TTC549 (cell line): Measurements from ENCODE around the gene MBOAT1.
"Not testable (repeated sequence)": the region's sequence is repeated elsewhere in the genome, so short reads cannot be mapped to it uniquely, and the experiment has no call there.

Experiments used
- FAIRE-seq: peaks from 2 replicates; lab custom pipeline; 2012; peaks lifted over from hg19 to GRCh38; lab: Jason Lieb, UNC

MBOAT1 gene

DNA sequence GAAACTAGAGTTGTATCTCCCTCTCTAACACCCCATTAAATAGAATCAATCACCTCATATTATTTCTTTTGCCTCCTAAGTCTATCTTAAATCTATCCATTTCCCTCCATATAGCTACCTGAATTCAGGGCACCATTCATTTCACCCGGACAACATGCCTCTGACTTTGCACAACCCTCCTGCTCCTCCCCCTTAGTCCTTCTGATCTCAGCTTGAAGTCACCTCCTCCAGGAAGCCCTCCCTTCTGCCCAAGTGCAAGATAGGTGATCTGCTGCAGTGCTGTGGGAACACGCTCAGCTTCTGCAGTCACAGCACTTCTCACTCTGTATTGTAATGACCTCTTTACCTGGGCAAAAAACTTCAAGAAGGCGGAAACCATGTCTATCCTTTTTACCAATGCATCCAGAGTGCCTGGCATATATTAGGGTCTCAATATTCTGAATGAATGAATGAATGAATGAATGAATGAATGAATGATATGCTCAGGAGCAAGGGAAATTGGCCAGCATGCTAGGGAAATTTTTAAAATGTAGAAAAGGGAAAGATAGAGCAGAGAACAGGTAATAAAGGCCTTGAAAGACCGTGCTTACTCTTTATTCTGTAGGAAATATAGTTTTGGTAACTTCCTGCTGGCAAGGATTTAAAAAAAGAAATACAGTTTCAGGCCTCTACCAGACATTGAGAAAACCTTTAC is 41.7 kb downstream of the MBOAT1 start:
- no peak for FAIRE-seq

DNA sequence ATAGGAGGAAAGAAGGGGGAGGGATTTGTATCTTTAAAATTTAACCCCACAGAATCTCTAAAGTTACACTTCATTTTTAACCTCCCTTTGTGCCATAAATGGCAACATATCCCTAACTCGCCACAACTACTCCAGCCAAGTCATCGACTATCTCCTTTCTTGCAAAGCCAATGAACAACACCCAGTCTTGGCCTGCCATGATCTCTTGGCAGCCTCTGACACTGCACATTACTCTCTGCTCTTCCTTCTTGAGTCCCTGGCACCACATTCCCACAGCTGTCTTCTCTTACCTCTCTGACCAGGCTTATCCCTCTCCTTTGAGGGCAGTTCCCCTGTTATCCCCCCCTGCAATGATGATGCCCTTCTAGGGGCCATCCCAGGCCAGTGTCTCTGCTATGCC is 42.5 kb downstream of the MBOAT1 start:
- no peak for FAIRE-seq

DNA sequence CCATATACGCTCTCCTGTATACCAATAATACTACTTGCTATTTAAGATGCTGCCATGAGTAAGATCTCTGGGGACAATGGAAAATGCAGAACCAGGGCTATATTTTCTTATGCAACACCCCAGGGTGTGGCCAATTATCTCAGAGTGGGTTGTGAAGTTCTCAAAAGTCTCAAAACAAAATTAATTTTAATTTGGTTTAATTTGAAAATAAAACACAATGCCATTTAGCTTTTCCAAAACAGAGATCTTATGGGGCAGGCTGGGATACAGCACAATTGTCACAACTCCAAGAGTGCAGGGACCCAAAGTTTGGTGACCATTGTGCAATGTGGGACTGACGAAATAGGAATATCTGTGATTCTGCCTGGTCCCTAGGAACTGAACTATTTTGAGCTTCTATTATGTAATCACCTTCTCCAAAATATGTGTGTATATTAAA is 43.1 kb downstream of the MBOAT1 start:
- FAIRE-seq: no peak

DNA sequence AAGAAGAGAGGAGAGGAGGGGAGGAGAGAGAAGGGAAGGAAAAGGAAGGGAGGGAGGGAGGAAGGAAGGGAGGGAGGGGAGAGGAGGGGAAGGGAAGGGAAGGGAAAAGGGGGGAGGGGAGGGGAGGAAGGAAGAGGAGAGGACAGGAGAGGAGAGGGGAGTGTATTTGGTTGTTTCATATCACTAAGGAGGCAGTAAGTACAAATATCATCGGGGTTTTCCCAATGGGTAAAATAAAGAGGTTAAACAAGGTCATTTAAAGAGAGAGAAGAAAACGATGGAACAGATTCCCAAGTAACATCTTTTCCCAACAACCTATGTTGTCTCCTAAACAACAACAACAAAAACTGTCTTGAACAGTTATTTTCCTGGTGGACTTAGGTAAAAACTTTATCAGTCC is 43.6 kb downstream of the MBOAT1 start:
- FAIRE-seq: no peak

DNA sequence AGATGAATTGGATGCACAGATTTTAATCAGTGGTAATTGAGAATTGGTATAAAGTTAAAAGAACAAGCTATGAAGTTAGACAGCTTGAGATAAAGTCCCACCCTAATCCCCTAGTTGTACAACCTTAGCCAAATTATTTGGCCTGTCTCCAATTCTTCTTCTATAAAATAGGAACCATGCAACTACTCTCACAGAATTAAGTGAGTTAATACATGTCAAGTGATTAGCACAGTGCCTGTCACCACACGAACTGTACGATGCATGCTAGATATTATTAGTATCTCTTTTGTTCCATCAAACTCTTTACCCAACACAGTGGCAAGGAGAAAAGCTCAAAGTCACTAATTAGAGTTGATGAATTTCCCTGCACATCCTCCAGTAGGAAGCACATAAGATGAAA is 44.7 kb downstream of the MBOAT1 start:
- FAIRE-seq: no peak

DNA sequence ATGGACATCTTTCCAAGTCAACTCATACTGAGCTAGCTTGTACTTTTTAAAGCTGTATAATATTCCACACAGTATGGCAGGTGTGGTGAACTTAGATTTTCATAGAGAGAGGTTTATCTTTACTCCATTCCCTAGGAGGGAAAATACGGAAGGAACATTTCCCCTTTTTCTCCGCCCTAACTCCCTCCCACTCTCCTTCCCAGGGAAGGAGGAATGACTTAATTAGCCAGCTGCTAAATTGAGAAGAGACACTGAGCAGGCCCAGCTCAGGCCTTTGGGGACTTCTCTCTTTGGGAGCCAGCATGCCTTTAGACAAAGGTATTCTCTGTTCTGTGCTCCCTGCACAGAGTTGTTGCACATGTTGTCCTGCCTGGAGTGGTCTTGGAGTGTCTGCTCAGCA is 46.1 kb downstream of the MBOAT1 start:
- FAIRE-seq: no peak

DNA sequence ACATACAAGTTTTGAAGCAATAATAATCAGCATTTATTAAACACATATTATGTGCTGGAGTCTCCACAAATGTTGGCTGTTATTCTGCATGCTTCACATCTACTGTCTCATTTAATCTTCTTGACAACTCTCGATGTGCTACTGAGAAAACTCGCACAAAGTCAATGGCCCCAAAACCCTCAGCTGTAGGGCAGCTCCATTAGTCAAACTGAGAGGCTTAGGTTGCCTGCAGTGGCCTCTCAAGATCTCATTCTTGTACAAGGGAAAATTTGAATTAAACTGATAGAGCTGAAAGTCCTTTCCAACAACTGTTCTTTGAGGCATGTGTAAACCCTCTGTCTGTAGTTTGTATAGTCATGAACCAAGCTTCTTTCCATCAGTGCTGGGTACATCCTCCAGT is 49.8 kb downstream of the MBOAT1 start:
- no peak for FAIRE-seq

DNA sequence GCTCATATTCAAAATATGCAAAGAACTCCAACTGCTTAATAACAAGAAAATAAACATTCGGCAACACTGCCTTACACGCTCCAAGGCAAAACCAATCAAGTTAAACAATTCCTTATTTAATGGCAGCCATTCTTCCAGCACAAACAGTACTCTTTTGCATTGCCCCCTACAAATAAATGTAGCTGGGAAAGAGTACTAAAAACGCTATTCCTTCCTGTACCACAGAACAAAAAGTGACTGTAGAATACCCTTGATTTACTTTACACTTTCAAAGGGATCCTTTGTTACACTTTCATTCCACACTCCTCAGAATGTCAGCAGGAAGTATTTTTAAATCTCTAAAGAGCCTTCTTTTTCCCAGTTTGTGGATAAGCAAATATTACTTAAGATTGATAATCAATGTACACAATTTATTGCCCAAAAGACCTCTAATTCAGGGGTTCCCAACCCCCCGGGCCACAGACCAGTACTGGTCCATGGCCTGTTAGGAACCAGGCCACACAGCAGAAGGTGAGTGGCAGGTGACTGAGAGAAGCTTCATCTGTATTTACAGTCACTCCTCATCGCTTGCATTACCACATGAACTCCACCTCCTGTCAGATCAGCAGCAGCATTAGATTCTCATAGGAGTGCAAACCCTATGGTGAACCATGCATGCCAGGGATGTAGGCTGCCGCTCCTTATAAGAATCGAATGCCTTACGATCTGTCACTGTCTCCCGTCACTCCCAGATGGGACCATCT is 51.6 kb downstream of the MBOAT1 start:
- FAIRE-seq: no peak

DNA sequence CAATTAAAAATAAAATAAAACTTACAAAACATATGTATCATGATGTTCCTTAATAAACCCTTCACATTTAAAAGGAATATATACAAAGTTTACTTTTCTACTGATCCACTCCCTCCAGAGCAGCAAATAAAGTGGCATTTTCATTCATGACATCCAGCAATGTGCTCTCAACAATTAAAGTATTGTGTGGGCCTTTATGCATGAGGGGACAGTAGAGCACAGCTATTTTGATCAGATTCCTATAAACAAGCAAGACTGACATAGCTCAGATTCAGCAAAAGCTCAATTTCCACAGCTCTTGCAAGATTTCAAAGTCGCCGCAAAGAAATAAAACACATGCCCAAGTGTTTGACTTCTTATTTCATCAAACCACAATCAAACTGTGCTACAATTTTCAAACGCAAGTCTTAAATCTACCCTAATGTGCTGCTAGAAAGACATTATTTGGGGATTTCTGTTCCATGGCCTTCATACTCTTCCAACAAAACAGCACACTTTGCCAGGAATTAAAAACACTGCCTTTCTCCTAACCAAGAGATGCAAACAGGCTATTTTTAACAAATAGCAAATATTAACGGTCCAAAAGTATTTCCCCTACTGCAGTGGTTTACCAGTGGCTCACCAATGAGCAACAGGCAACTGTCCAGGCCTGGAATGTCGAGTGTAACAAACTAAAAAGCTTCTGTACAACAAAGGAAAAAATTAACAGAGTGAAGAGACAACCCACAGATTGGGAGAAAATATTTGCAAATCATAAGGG is 52.3 kb downstream of the MBOAT1 start:
- FAIRE-seq: no peak

DNA sequence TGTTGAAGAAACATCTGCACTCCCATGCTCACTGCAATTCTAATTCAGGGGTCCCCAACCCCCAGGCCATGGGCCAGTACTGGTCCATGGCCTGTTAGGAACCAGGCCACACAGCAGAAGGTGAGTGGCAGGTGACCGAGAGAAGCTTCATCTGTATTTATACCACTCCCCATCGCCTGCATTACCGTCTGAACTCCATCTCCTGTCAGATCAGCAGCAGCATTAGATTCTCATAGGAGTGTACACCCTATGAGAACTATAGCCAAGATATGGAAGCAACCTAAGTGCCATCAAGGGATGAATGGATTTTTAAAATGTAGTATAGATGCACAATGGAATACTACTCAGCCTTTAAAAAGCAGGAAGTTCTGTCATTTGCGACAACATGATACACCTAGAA is 53.2 kb downstream of the MBOAT1 start:
- no peak for FAIRE-seq

DNA sequence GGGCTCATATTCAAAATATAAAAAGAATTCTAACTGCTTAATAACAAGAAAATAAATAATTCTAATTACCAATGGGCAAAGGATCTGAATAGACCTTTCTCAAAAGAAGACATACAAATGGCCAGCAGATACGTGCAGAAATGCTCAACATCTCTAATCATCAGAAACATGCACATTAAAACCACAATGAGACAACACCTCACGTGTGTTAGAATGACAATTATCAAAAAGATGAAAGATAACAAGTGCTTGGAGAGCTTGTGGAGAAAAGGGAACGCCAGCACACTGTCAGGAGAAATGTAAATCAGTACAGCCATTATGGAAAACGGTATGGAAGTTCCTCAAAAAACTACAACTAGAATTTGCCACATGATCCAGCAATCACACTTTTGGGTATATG is 53.6 kb downstream of the MBOAT1 start:
- no peak for FAIRE-seq

DNA sequence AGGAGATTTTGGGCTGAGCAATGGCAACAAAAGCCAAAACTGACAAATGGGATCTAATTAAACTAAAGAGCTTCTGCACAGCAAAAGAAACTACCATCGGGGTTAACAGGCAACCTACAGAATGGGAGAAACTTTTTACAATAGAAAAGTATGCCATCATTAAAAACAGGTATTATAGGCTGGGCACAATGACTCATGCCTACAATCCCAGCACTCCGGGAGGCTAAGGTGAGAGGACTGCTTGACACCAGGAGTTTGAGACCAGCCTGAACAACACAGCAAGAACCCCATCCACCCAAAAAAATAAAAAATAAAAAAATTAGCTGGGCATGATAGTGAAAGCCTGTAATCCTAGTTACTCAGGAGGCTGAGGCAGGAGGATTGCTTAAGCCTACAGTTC is 55.4 kb downstream of the MBOAT1 start:
- FAIRE-seq: no peak

DNA sequence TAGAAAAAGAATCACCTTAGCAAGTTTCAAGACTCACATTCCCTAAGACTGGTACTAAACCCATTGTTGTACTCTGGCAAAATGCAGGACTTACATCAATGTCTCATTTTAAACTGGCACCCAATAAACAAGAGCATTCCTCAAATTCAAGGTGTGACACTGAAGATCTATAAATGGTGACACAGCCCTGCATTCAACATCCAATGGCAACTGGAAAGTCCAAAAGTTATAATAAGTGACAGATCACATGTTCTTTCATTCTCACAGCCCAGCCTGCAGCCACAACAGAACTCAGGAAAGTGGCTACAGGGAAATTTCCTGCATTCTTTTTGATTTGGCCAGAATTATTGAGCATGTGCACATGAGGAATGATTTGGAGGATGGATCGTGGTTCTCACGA is 57.5 kb downstream of the MBOAT1 start:
- FAIRE-seq: no peak

DNA sequence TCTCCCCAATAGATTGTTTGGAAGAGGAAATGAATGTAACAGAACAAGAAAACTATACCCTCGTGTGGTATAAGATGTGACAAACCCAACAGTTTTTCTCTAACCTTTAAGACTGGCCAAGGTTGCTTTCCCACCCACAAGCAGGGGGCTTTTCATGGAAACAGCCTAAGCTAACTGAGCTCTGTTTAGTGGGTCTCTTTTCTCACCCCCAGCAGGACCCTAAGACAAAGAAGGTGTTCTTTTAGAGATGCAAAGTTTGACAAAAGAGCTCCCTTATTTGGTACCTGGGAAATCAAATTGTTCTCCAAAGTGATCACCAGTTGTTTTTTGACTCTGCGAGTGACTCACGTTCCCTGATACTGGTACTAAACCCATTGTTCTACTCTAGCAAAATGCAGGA is 59.1 kb downstream of the MBOAT1 start:
- no peak for FAIRE-seq

DNA sequence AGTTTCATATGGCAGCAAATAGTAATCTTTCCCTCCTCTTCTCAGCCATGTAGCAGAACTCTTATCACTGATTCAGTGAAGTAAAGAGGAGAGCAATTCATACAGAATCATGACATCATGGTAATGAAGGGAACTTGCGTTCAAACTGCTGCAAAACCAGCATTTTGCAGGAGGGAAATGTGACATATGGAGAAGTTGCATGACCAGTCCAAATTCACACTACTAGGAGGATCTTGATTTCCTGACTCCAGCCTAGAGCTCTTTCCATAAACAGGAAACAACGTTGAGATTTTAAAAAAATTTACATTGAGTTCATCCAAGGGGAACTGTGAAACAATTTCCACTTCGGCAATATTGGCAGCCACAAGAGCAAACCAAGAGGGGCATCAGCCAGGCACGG is 63.8 kb downstream of the MBOAT1 start:
- no peak for FAIRE-seq

DNA sequence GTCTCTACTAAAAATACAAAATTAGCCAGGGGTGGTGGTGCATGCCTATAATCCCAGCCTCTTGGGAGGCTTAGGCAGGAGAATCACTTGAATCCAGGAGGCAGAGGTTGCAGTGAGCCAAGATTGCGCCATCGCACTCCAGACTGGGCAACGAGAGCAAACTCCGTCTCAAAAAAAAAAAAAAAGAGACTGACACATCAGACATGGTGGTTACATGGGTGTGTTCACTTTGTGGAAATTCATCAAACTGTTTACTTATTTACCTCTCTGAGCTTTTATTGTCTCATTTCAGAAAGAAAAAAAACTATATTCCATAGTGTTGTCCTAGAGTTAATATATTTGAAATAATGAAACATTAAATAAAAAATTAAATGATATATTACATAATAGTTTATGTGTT is 64.8 kb downstream of the MBOAT1 start:
- FAIRE-seq: no peak

DNA sequence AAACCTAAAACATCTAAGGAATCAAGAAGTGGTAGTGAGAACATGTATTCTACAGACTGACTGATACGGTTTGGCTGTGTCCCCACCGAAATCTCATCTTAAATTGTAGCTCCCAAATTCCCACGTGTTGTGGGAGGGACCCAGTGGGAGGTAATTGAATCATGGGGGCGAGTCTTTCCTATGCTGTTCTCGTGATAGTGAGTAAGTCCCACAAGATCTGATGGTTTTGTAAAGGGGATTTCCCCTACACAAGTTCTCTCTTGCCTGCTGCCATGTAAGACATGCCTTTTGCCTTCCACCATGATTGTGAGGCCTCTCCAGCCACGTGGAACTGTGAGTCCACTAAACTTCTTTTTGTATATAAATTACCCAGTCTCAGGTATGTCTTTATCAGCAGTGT is 65.4 kb downstream of the MBOAT1 start:
- FAIRE-seq: not testable (repeated sequence)

DNA sequence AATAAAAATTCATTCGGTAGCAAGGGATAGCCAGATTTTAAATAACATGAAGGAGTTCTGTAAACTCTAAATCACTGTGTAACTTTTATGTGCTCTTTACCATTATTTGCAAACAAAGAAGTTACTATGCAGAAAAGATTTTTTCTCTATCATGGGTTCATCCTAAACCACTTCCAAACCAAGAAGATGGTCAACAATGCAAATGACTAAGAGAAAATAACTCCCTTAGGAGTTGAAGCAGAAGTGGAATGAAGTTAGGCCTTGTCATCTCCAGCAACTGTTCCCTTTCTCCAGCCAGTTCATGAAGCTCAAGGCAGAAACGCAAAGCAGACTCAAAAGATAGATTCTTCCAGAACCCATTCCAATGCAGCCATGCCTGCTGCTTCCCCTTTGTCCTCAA is 66.0 kb downstream of the MBOAT1 start:
- no peak for FAIRE-seq

DNA sequence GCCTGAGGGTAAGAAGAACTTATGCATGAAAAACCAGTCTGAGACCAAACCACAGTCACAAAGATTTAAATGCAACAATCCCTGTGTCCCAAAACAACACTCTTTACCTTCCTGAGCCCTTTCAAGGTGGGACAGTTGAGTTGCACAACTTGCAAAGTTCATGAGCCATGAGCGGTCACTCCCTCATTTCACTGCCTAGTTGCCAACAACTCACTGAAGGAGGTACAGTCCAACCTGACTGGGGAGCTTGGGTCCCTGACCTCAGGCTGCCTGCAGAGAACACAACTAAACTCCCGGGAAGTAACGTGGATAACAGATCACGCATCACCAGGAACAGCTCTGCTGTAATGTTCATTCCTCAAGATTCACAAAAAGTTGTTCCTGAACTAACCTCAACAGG is 69.4 kb downstream of the MBOAT1 start:
- FAIRE-seq: no peak

DNA sequence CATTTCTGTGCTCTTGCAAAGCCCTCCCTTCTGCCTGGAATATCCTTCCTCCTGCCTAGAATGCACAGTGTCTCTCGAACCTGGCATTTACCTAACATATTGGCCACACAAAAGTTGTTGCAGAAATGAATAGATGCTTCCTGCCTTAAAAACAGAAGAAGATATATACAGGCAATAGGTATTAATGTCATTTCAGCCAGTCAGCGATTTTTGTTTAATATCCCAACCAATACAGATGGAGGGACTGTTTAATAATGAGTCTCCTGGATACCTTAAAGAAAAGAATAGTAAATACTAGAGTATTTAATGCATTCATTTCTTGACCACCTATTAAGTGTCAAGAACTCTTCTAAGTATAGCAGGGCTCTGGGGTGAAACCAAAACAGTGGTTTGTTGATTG is 70.3 kb downstream of the MBOAT1 start:
- no peak for FAIRE-seq

DNA sequence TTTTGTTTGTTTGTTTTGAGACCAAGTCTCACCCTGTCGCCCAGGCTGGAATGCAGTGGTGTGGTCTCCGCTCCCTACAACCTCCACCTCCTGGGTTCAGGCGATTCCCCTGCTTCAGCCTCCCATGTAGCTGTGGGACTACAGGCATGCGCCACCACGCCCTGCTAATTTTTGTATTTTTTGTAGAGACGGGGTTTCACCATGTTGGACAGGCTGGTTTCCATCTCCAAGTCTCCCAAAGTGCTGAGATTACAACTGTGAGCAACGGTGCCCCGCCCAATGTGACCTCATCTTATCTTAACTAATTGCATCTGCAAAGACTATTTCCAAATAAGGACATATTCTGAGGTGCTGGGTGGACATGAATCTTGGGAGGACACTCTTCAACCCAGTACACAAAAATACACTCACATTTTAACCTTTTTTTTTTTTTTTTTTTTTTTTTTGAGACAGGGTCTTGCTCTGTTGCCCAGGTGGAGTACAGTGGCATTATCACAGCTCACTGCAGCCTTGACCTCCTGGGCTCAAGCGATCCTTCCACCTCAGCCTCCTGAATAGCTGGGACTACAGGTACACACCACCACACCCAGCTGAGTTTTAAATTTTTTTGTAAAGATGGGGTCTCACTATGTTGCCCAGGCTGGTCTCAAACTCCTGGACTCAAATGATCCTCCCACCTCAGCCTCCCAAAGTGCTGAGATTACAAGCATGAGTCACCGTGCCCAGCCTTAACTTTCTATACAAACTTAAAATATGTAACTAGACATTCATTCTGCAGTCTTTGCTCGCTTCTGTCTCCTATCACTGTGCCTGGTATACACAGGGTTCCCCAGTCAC is 72.9 kb downstream of the MBOAT1 start:
- not testable (repeated sequence) for FAIRE-seq

DNA sequence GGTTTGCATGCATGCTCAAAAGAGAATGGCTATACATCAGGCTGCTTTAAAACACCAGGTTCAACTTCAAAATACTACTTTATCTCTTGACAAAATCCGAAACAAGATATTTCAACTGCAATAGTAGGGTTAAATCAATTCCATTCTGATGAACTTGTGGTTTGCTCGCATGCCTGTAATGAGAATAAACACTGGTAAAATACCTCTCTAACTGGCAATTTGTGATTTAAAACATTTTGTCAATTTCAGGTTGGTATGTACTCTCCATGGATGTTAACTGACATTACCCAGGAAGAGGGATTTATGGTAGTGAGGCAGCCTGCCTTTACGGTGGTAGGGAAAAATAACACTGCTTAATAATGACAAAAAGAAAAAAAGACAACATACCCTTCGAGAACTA is 74.4 kb downstream of the MBOAT1 start:
- no peak for FAIRE-seq

DNA sequence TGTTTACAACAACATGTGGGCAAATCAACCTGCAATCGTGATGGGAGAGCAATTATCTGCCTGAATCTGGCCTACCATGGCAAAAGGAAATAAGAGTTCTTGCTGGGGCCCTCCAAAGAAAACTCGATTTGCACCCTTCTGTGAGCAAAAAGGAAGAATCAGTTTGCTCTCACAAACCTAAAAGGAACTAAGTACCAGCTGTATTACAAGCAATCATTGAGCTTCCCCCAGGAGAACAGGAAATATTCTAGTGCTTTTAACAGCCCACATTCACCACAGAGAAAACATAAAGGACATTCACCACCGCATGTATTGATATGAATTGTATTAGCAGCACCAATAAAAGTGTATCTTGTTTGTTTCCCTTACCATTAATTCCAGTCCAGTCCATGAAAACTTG is 75.0 kb downstream of the MBOAT1 start:
- no peak for FAIRE-seq
